HUES6 (cell line): ENCODE results near the gene TTBK2.

Experiments used
- H3K27ac ChIP-seq: 2 replicates; pipeline ENCODE4 v1.7.0; 2013; ENCODE audit warnings: low read depth, mild to moderate bottlenecking, low read length, inconsistent platforms
- H3K27me3 ChIP-seq: 2 replicates; pipeline ENCODE4 v1.6.1; 2013; ENCODE audit warnings: low read length; ENCODE audit not compliant: control insufficient read depth, insufficient read depth
- H3K36me3 ChIP-seq: 2 replicates; pipeline ENCODE4 v1.6.1; 2013; ENCODE audit warnings: low read length; ENCODE audit not compliant: control insufficient read depth, insufficient read depth
- H3K4me1 ChIP-seq: 2 replicates; pipeline ENCODE4 v1.6.1; 2013; ENCODE audit warnings: low read length; ENCODE audit not compliant: control insufficient read depth, insufficient read depth
- H3K4me3 ChIP-seq: 2 replicates; pipeline ENCODE4 v1.5.1; 2013; ENCODE audit warnings: low read depth, low read length
- H3K9ac ChIP-seq: one replicate; pipeline ENCODE4 v1.6.1; 2013; ENCODE audit warnings: mild to moderate bottlenecking, low read length
- H3K9me3 ChIP-seq: 2 replicates; pipeline ENCODE4 v1.6.1; 2013; ENCODE audit warnings: low read depth, low read length; ENCODE audit not compliant: control insufficient read depth, insufficient read depth

Gene TTBK2

GRCh38 chr15:42736178-42736792, 184.3 kb downstream of the TTBK2 start:
- peaks cover 40% of the 10 kb centered on the region for H3K36me3 ChIP-seq
- peak overlapping the region; percentile 17; the same call in 1 of the 2 replicates for H3K27ac ChIP-seq
- H3K9me3 ChIP-seq, result no peaks in the 10 kb centered on the region
- H3K4me3 ChIP-seq, result peak overlapping the region; percentile 93
- H3K9ac ChIP-seq, result peak overlapping the region; percentile 78
- H3K27me3 ChIP-seq, result no peaks in the 10 kb centered on the region
- peaks cover 5% of the 10 kb centered on the region; the same call in 1 of the 2 replicates for H3K4me1 ChIP-seq

GRCh38 chr15:42735382-42736165, 185.0 kb downstream of the TTBK2 start:
- H3K27ac ChIP-seq, result no peak overlapping the region
- H3K36me3 ChIP-seq, result peaks cover 47% of the 10 kb centered on the region
- H3K4me3 ChIP-seq, result peak overlapping the region; percentile 93
- no peaks in the 10 kb centered on the region for H3K9me3 ChIP-seq
- peaks cover 7% of the 10 kb centered on the region; the same call in 1 of the 2 replicates for H3K4me1 ChIP-seq
- no peak overlapping the region for H3K9ac ChIP-seq
- no peaks in the 10 kb centered on the region for H3K27me3 ChIP-seq

- no peak overlapping the region for H3K27ac ChIP-seq
- H3K9ac ChIP-seq, result no peak overlapping the region
- H3K36me3 ChIP-seq, result peaks cover 60% of the 10 kb centered on the region
- H3K4me3 ChIP-seq, result no peak overlapping the region
- H3K9me3 ChIP-seq, result no peaks in the 10 kb centered on the region
- H3K27me3 ChIP-seq, result no peaks in the 10 kb centered on the region
- peaks cover 18% of the 10 kb centered on the region for H3K4me1 ChIP-seq
Measured at GRCh38 chr15:42734076-42734672, 186.4 kb downstream of the TTBK2 start.

GRCh38 chr15:42733027-42733426, 187.6 kb downstream of the TTBK2 start:
- Histone ChIP-seq H3K27me3 (no peaks in the 10 kb centered on the region), H3K4me3 (no peak overlapping the region), H3K36me3 (peaks cover 70% of the 10 kb centered on the region), H3K9me3 (no peaks in the 10 kb centered on the region), H3K9ac (no peak overlapping the region), H3K27ac (no peak overlapping the region), H3K4me1 (peaks cover 26% of the 10 kb centered on the region)

- peaks cover 78% of the 10 kb centered on the region for H3K36me3 ChIP-seq
- peaks cover 26% of the 10 kb centered on the region for H3K4me1 ChIP-seq
- no peak overlapping the region for H3K9ac ChIP-seq
- H3K4me3 ChIP-seq, result no peak overlapping the region
- no peaks in the 10 kb centered on the region for H3K9me3 ChIP-seq
- no peaks in the 10 kb centered on the region for H3K27me3 ChIP-seq
- no peak overlapping the region for H3K27ac ChIP-seq
Measured at GRCh38 chr15:42732095-42732827, 188.3 kb downstream of the TTBK2 start.

GRCh38 chr15:42731461-42731860, 189.1 kb downstream of the TTBK2 start:
- peaks cover 26% of the 10 kb centered on the region for H3K4me1 ChIP-seq
- H3K36me3 ChIP-seq, result peaks cover 86% of the 10 kb centered on the region
- H3K4me3 ChIP-seq, result no peak overlapping the region
- H3K9ac ChIP-seq, result no peak overlapping the region
- H3K27ac ChIP-seq, result no peak overlapping the region
- H3K9me3 ChIP-seq, result no peaks in the 10 kb centered on the region
- no peaks in the 10 kb centered on the region for H3K27me3 ChIP-seq

GRCh38 chr15:42730536-42730935, 190.0 kb downstream of the TTBK2 start:
- Histone ChIP-seq H3K9ac (no peak overlapping the region), H3K27ac (no peak overlapping the region), H3K36me3 (peaks cover 94% of the 10 kb centered on the region), H3K4me3 (no peak overlapping the region), H3K4me1 (peaks cover 20% of the 10 kb centered on the region), H3K9me3 (no peaks in the 10 kb centered on the region), H3K27me3 (no peaks in the 10 kb centered on the region)

GRCh38 chr15:42730135-42730534, 190.4 kb downstream of the TTBK2 start:
- Histone ChIP-seq H3K27ac (no peak overlapping the region), H3K36me3 (peaks cover 95% of the 10 kb centered on the region)

GRCh38 chr15:42729409-42729808, 191.2 kb downstream of the TTBK2 start:
- Histone ChIP-seq H3K4me3 (no peak overlapping the region), H3K4me1 (peaks cover 20% of the 10 kb centered on the region), H3K9ac (no peak overlapping the region), H3K27me3 (no peaks in the 10 kb centered on the region), H3K27ac (no peak overlapping the region), H3K36me3 (peaks cover 96% of the 10 kb centered on the region), H3K9me3 (no peaks in the 10 kb centered on the region)

More at GRCh38 chr15:42730135-42730534, 190.4 kb downstream of the TTBK2 start:
- H3K9me3 ChIP-seq, result no peaks in the 10 kb centered on the region
- H3K4me1 ChIP-seq, result peaks cover 20% of the 10 kb centered on the region
- no peak overlapping the region for H3K4me3 ChIP-seq
- H3K27me3 ChIP-seq, result no peaks in the 10 kb centered on the region
- H3K9ac ChIP-seq, result no peak overlapping the region

- H3K9ac ChIP-seq, result no peak overlapping the region
- no peaks in the 10 kb centered on the region for H3K27me3 ChIP-seq
- H3K4me3 ChIP-seq, result no peak overlapping the region
- no peaks in the 10 kb centered on the region for H3K9me3 ChIP-seq
- peaks cover 20% of the 10 kb centered on the region for H3K4me1 ChIP-seq
- no peak overlapping the region for H3K27ac ChIP-seq
- peaks cover 96% of the 10 kb centered on the region for H3K36me3 ChIP-seq
Measured at GRCh38 chr15:42728972-42729371, 191.6 kb downstream of the TTBK2 start.
